BJ (cell line): ENCODE data around the gene CELF5. TPM values are rescaled to one million over a fixed set of nuclear protein-coding genes. Genes with fewer than 3 reads are reported as not detected.

Experiments used
- CTCF ChIA-PET: fragments of 350-600 bp; formaldehyde crosslinking; extraction: SDS; loops from one replicate; lab custom pipeline; 2021; ENCODE audit warnings: antibody characterized with exemption, inconsistent platforms; lab: Yijun Ruan, JAX
- POLR2A ChIA-PET: fragments of 300-600 bp; sonication (Branson Sonifier 250); formaldehyde crosslinking; extraction: SDS; loops from one replicate; lab custom pipeline; 2021; ENCODE audit warnings: antibody characterized with exemption; lab: Charles Lee
- DNase-seq: peaks from one replicate; pipeline ENCODE4 v3.0.0-alpha.2; 2011; ENCODE audit warnings: low read depth
- H3K27me3 ChIP-seq: 2 replicates; pipeline ENCODE4 v1.6.0; 2011; ENCODE audit warnings: low read length; ENCODE audit not compliant: control insufficient read depth, insufficient read depth
- H3K36me3 ChIP-seq: 2 replicates; pipeline ENCODE4 v1.5.1; 2011; ENCODE audit warnings: low read length; ENCODE audit not compliant: control insufficient read depth, insufficient read depth
- H3K4me3 ChIP-seq: 2 replicates; pipeline ENCODE4 v1.5.1; 2011; ENCODE audit warnings: low read depth, mild to moderate bottlenecking, control low read depth, low read length
- CTCF ChIP-seq: IDR thresholded peaks from 2 replicates; pipeline ENCODE4 v1.5.1; 2011; ENCODE audit warnings: low read depth, mild to moderate bottlenecking, control low read depth, inconsistent platforms, low read length, moderate library complexity; ENCODE audit not compliant: insufficient read depth
- polyA minus RNA-seq: library from RNA; depleted of rRNA, polyadenylated mRNA; stranded (reverse); fragments of >200 nt; gene quantifications from 2 replicates; pipeline ENCODE4 v1.2.3, GENCODE V29; 2011; rRNA and poly(A)+ RNA removed
- polyA plus RNA-seq: library from polyadenylated mRNA; depleted of rRNA; stranded (reverse); fragments of >200 nt; gene quantifications from 2 replicates; pipeline ENCODE4 v1.2.3, GENCODE V29; 2011; rRNA removed

CELF5 gene
- 0.01 and 0.18 TPM in 2 replicates for polyA plus RNA-seq
- not detected in 2 replicates for polyA minus RNA-seq

DNA sequence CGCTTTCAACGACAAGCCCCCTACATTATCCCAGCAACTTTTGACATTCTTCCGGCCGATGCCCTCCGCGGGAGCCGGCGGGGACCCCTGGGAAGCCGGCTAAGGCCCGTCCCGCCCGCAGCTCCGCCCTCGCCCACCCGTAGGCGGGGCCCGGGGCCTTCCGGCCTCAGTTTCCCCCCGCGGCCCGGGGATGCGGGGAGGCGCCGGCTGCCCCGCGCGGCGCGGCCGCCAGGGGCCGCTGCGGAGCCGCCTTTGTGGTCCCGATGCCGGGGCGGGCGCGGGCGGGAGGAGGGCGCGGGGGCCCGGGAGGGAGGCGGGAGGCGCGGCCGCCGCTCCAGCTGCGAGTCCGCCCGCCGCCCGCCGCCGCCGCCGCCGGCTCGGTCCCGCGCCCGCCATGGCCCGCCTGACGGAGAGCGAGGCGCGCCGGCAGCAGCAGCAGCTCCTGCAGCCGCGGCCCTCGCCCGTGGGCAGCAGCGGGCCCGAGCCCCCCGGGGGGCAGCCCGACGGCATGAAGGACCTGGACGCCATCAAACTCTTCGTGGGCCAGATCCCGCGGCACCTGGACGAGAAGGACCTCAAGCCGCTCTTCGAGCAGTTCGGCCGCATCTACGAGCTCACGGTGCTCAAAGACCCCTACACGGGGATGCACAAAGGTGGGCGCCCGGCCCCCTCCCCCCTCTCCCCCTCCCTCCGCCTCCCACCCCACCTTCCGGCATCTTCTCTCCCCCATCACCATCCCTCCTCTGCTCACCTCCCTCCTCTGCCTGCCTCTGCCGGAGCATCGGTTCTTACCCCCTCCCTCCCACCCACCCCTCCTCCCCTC lies at the start of gene CELF5:
Gene CELF5, plus strand, starts transcription at position 316 of the 823 bp plus-strand sequence. Its CDS starts 79 bp downstream, at position 395.
- Histone ChIP-seq H3K27me3 (peaks cover 18% of the 10 kb centered on the region), H3K36me3 (no peaks in the 10 kb centered on the region), H3K4me3 (peak within 1 kb of the TSS; percentile 31)
- ChIA-PET POLR2A (no interaction called here), CTCF (interaction anchor here (0.6 to 1.7 kb wide), 7 partner anchors 9 to 77 kb away, joined by 3 to 5 read pairs (median 3); no protein-coding TSS in a partner anchor)
- no peak for DNase-seq
- TF ChIP-seq CTCF: no peak

GRCh38 chr19:3175781-3176714 lies 48.4 kb upstream of the CELF5 start:
- no peaks in the 10 kb centered on the region for H3K36me3 ChIP-seq
- no peak overlapping the region for H3K4me3 ChIP-seq
- CTCF ChIA-PET: interaction anchor here (0.9 to 1.1 kb wide), 4 partner anchors 8 to 225 kb away, joined by 3 to 6 read pairs (median 4); no protein-coding TSS in a partner anchor
- POLR2A ChIA-PET: no interaction called here
- peak; percentile 75 for DNase-seq
- H3K27me3 ChIP-seq: no peaks in the 10 kb centered on the region
- TF ChIP-seq CTCF: no peak

DNA sequence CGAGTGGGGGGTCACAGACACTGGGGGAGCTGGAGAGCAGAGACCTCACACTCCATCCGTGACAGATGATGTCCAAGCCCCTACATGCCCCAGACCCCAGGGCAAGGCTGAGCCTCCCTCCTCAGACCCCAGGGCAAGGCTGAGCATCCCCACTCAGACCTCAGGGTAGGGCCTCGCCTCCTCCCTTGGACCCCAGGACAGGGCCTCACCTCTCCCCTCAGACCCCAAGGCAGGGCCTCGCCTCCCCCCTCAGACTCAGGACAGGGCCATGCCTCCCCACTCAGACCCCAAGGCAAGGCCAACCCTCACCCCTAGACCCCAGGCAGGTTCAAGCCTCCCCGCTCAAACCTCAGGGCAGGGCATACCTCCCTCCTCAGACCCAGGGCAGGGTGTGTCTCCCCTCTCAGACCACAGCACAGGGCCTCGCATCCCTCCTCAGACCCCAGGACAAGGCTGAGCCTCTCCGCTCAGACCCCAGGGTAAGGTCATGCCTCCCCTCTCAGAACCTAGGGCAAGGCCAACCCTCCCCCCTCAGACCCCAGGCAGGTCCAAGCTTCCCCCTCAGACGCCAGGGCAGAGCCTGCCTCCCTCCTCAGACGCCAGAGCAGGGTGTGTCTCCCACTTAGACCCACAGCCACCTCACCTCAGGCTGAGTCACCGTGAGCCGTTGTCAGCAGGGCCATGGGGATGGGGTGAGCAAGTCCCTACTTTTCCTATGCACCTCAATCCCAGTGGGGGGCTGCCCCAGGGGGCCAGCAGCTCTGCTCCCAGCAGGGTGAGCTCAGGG lies 47.6 kb upstream of the CELF5 start:
- ChIA-PET POLR2A (no interaction called here), CTCF (interaction anchor here (0.9 to 1.1 kb wide), 2 partner anchors 13 to 50 kb away, joined by 3 to 4 read pairs; no protein-coding TSS in a partner anchor)
- Histone ChIP-seq H3K27me3 (no peaks in the 10 kb centered on the region), H3K4me3 (no peak overlapping the region), H3K36me3 (no peaks in the 10 kb centered on the region)
- no peak for TF ChIP-seq CTCF
- DNase-seq: peak; percentile 37

- Histone ChIP-seq H3K36me3 (no peaks in the 10 kb centered on the region), H3K27me3 (no peaks in the 10 kb centered on the region), H3K4me3 (no peak within 1 kb of the TSS)
- CTCF ChIA-PET: no interaction called here
- TF ChIP-seq CTCF: no peak
- no peak for DNase-seq
- POLR2A ChIA-PET: no interaction called here
Measured at GRCh38 chr19:3178377-3178972, 46.0 kb upstream of the CELF5 start, which contains the start of gene S1PR4. TSS of gene S1PR4 (plus strand) at chr19:3178769. CDS start at chr19:3178793, 24 bp downstream.
